ENCODE data around the gene SCO1. TPM values are rescaled to one million over a fixed set of nuclear protein-coding genes. Genes with fewer than 3 reads are reported as not detected.

The SCO1 gene
- polyA plus RNA-seq, 3 donors = 5.0 to 14.6 (median 11.6) TPM

- Histone ChIP-seq H2AFZ (ENCODE audit: insufficient read depth, low read depth, low read length, poor library complexity, severe bottlenecking) (no peak overlapping the region), H3K9ac (ENCODE audit: insufficient read depth, low read length, poor library complexity, severe bottlenecking) (no peak overlapping the region), H3K4me2 (replicated peaks; ENCODE audit: extremely low read depth, low read length, poor library complexity, severe bottlenecking) (no peak overlapping the region), H3K4me3 (replicated peaks in 1 of 3; ENCODE audit: low read depth in 2 of 3, low read length in 3 of 3) (no peak overlapping the region), H4K20me1 (ENCODE audit: insufficient read depth, low read length) (no peaks in the 10 kb centered on the region), H3K36me3 (replicated peaks in 1 of 2; ENCODE audit: control insufficient read depth in 1 of 2, insufficient read depth in 2 of 2, low read length in 2 of 2) (no peaks in the 10 kb centered on the region), H3K27ac (ENCODE audit: low read depth in 1 of 2, low read length in 2 of 2) (no peak overlapping the region), H3K9me3 (replicated peaks in 1 of 2; ENCODE audit: control insufficient read depth in 1 of 2, insufficient read depth in 1 of 2, low read length in 2 of 2) (no peaks in the 10 kb centered on the region), H3K79me2 (ENCODE audit: insufficient read depth, low read length) (no peaks in the 10 kb centered on the region), H3K4me1 (ENCODE audit: control insufficient read depth in 1 of 2, insufficient read depth in 2 of 2, low read length in 2 of 2) (peaks cover 2% of the 10 kb centered on the region in 2 donors), H3K27me3 (ENCODE audit: control insufficient read depth in 2 of 2, insufficient read depth in 2 of 2, low read length in 2 of 2) (no peaks in the 10 kb centered on the region)
- Mint-ChIP-seq H3K4me1 (peaks cover 8% of the 10 kb centered on the region), H3K27me3 (ENCODE audit: low read depth in 3 of 3) (peaks cover 0 to 4% (median 3%) of the 10 kb centered on the region in 3 donors), H3K36me3 (no peaks in the 10 kb centered on the region), H3K27ac (no peak overlapping the region), H3K9me3 (no peaks in the 10 kb centered on the region), H3K4me3 (no peak overlapping the region)
- intact Hi-C loops (cut with micrococcal nuclease) = no loop called here
- no peak for TF ChIP-seq CTCF (IDR thresholded peaks at IDR 0.05)
- no peak for DNase-seq
- WGBS (ENCODE audit: insufficient coverage) = 100% methylated on average over 2 of the region's 3 CpGs
Measured at GRCh38 chr17:10725262-10725661, 27.9 kb upstream of the SCO1 start.

GRCh38 chr17:10724546-10725195, 27.3 kb upstream of the SCO1 start:
- H3K9ac ChIP-seq (ENCODE audit: insufficient read depth, low read length, poor library complexity, severe bottlenecking) = no peak overlapping the region
- H2AFZ ChIP-seq (ENCODE audit: insufficient read depth, low read depth, low read length, poor library complexity, severe bottlenecking) = no peak overlapping the region
- 75% methylated on average over 1 of the region's 11 CpGs for WGBS (ENCODE audit: insufficient coverage)
- H3K4me1 ChIP-seq (ENCODE audit: control insufficient read depth in 1 of 2, insufficient read depth in 2 of 2, low read length in 2 of 2) = no peaks in the 10 kb centered on the region
- H3K9me3 ChIP-seq (replicated peaks in 1 of 2; ENCODE audit: control insufficient read depth in 1 of 2, insufficient read depth in 1 of 2, low read length in 2 of 2) = no peaks in the 10 kb centered on the region
- Mint-ChIP-seq H3K4me1 (peaks cover 4% of the 10 kb centered on the region), H3K9me3 (no peaks in the 10 kb centered on the region), H3K27me3 (ENCODE audit: low read depth in 3 of 3) (peaks cover 0 to 4% (median 3%) of the 10 kb centered on the region in 3 donors), H3K27ac (no peak overlapping the region), H3K36me3 (no peaks in the 10 kb centered on the region), H3K4me3 (no peak overlapping the region)
- H3K36me3 ChIP-seq (replicated peaks in 1 of 2; ENCODE audit: control insufficient read depth in 1 of 2, insufficient read depth in 2 of 2, low read length in 2 of 2) = no peaks in the 10 kb centered on the region
- no peaks in the 10 kb centered on the region for H3K27me3 ChIP-seq (ENCODE audit: control insufficient read depth in 2 of 2, insufficient read depth in 2 of 2, low read length in 2 of 2)
- H3K27ac ChIP-seq (ENCODE audit: low read depth in 1 of 2, low read length in 2 of 2) = no peak overlapping the region
- H3K4me3 ChIP-seq (replicated peaks in 1 of 3; ENCODE audit: low read depth in 2 of 3, low read length in 3 of 3) = no peak overlapping the region
- TF ChIP-seq CTCF (IDR thresholded peaks at IDR 0.05) = no peak
- DNase-seq = no peak
- no peaks in the 10 kb centered on the region for H4K20me1 ChIP-seq (ENCODE audit: insufficient read depth, low read length)
- intact Hi-C loops (cut with micrococcal nuclease) = no loop called here
- no peaks in the 10 kb centered on the region for H3K79me2 ChIP-seq (ENCODE audit: insufficient read depth, low read length)
- H3K4me2 ChIP-seq (replicated peaks; ENCODE audit: extremely low read depth, low read length, poor library complexity, severe bottlenecking) = no peak overlapping the region
